HG03469 (cell line): Measurements from ENCODE around the gene RHOXF2.
"Not testable (repeated sequence)": the region's sequence is repeated elsewhere in the genome, so short reads cannot be mapped to it uniquely, and the experiment has no call there.

Source experiments
- ATAC-seq: cut with Tn5 transposase; IDR thresholded peaks from one replicate; pipeline ENCODE4 v1.9.1; 2021; ENCODE audit warnings: mild to moderate bottlenecking, moderate library complexity, moderate number of reproducible peaks; ENCODE audit not compliant: unreplicated experiment

The RHOXF2 gene

GRCh38 chrX:120196626-120197283 is 38.3 kb downstream of the RHOXF2 start:
- ATAC-seq = not testable (repeated sequence)

GRCh38 chrX:120200851-120201250 is 42.4 kb downstream of the RHOXF2 start:
- ATAC-seq = no peak

- ATAC-seq = no peak
Observed at GRCh38 chrX:120205816-120206753, 47.7 kb downstream of the RHOXF2 start.

GRCh38 chrX:120207009-120207605 is 48.7 kb downstream of the RHOXF2 start:
- no peak for ATAC-seq

- ATAC-seq = no peak
Observed at GRCh38 chrX:120213438-120214265, 55.2 kb downstream of the RHOXF2 start.
